Measurements from ENCODE around the gene RETREG3.
"Not testable (repeated sequence)": the region's sequence is repeated elsewhere in the genome, so short reads cannot be mapped to it uniquely, and the experiment has no call there.

The RETREG3 gene

DNA sequence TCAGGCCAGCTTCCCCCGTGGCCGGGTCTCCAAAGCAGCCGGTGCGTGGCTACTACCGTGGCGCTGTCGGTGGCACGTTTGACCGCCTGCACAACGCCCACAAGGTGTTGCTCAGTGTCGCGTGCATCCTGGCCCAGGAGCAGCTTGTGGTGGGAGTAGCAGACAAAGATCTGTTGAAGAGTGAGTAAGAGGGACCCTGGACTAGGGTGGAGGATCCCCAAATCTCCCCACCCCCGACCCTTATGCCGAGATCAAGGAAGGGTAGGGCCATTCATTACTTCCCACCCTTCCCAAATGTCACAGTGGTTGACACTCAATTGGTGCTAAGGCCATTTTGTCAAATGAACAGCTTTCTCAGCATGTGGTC is 46.0 kb downstream of the RETREG3 start:
- DNase-seq (ENCODE audit: low read depth) = no peak
- TF ChIP-seq CTCF (conservative IDR thresholded peaks at IDR 0.05; ENCODE audit: low read depth, low read length) = no peak
- H3K4me3 ChIP-seq (ENCODE audit: low read depth, low read length) = peak overlapping the region; percentile 88

GRCh38 chr17:42562388-42563142 is 46.6 kb downstream of the RETREG3 start:
- TF ChIP-seq CTCF (conservative IDR thresholded peaks at IDR 0.05; ENCODE audit: low read depth, low read length) = no peak
- H3K4me3 ChIP-seq (ENCODE audit: low read depth, low read length) = peak overlapping the region; percentile 88
- peak; percentile 57 for DNase-seq (ENCODE audit: low read depth)

DNA sequence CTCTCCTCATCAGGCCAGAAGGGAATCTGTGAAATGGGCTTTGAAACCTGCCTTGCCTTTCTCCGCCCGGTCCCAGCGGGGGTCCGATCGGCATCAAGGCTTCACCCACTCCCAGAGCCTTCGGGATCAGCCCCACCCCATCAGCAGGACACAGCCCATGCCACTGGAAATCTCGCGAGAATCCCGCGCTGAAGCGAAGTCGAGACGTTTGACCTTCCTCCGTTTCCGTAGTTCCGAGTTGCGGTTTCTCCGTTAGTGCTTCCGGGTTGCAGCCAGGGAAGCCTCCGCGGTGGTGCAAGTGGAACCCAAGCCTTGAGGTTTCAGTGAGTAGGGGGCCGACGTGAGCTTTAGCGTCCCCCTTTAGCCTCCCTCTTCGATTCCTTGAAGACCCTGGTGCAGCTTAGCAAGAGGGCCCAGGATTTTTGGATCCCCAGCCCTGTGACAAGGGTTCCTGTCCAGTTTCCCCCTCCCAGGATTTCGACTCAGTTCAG is 47.2 kb downstream of the RETREG3 start, which contains the start of gene COASY:
Gene COASY, plus strand, starts transcription at position 252 of the 491 bp plus-strand sequence. CDS start 475 bp downstream, outside the sequence.
- TF ChIP-seq CTCF (conservative IDR thresholded peaks at IDR 0.05; ENCODE audit: low read depth, low read length) = no peak
- DNase-seq (ENCODE audit: low read depth) = peak; percentile 99
- H3K4me3 ChIP-seq (ENCODE audit: low read depth, low read length) = peak within 1 kb of the TSS; percentile 88

GRCh38 chr17:42560246-42560645 is 48.9 kb downstream of the RETREG3 start:
- no peak for DNase-seq (ENCODE audit: low read depth)
- TF ChIP-seq CTCF (conservative IDR thresholded peaks at IDR 0.05; ENCODE audit: low read depth, low read length) = no peak
- H3K4me3 ChIP-seq (ENCODE audit: low read depth, low read length) = no peak overlapping the region

DNA sequence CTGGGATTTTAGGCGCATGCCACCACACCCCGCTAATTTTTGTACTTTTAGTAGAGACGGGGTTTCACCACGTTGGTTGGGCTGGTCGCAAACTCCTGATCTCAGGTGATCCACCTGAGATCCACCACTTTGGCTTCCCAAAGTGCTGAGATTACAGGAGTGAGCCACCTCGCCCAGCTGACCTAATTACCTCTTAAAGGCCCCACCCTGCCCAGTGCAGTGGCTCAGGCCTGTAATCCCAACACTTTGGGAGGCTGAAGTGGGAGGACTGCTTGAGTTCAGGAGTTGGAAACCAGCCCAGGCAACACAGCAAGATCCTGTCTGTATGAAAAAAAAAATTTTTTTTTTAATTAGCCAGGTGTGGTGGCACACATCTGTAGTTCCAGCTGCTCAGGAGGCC is 50.1 kb downstream of the RETREG3 start:
- DNase-seq (ENCODE audit: low read depth) = no peak
- no peak overlapping the region for H3K4me3 ChIP-seq (ENCODE audit: low read depth, low read length)
- TF ChIP-seq CTCF (conservative IDR thresholded peaks at IDR 0.05; ENCODE audit: low read depth, low read length) = no peak

DNA sequence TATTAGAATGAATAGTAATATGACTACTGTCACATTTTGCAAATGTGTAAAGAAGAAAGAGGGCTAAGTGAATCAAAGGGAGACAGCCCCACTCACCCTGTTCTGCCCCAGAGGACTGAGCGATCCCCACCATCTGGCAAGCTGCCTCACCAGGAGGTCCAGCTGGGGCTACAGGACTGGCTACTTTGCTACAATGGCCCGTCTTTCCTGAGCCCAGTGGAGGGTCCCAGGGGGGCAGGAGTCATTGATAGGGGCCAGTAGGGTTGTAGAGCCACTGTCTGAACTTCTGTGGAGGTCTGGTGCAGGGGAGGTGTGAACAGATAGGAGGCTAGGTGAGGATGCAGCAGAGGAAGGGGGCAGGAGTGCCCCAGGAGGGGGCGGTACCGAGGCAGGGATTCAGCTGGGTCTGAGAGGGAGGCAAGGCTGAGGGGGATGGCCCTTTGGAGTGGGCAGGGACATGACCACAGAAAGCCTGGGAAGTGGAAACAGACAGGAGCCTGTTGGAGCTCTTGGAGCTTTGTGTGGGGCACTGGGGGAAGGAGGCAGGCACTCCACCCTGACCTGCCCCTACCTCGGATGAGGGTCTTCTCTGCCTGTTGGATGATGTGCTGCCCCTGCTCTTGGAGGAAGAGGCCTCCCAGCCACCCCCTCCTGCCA is 53.1 kb downstream of the RETREG3 start:
- TF ChIP-seq CTCF (conservative IDR thresholded peaks at IDR 0.05; ENCODE audit: low read depth, low read length) = peak; percentile 22
- not testable (repeated sequence) for DNase-seq (ENCODE audit: low read depth); H3K4me3 ChIP-seq (ENCODE audit: low read depth, low read length)
